HG03139 (cell line): Measurements from ENCODE around the gene POLD3.
"Not testable (repeated sequence)": the region's sequence is repeated elsewhere in the genome, so short reads cannot be mapped to it uniquely, and the experiment has no call there.

Experiments used
- ATAC-seq: cut with Tn5 transposase; IDR thresholded peaks from one replicate; pipeline ENCODE4 v1.9.1; 2021; ENCODE audit not compliant: unreplicated experiment

Gene POLD3

GRCh38 chr11:74581954-74582547 is 10.3 kb upstream of the POLD3 start:
- ATAC-seq, result no peak

- no peak for ATAC-seq
Measured at GRCh38 chr11:74583024-74583624, 9.3 kb upstream of the POLD3 start.

- not testable (repeated sequence) for ATAC-seq
Measured at GRCh38 chr11:74590492-74590891, 1.9 kb upstream of the POLD3 start.

- ATAC-seq, result no peak
Measured at GRCh38 chr11:74592063-74592440, 330 bp upstream of the POLD3 start.

- no peak for ATAC-seq
Measured at GRCh38 chr11:74593463-74593862, 1.1 kb downstream of the POLD3 start.

GRCh38 chr11:74602637-74603556 is 10.5 kb downstream of the POLD3 start:
- ATAC-seq, result no peak

GRCh38 chr11:74603845-74604244 is 11.5 kb downstream of the POLD3 start:
- no peak for ATAC-seq

- ATAC-seq, result no peak
Measured at GRCh38 chr11:74604311-74604710, 11.9 kb downstream of the POLD3 start.

GRCh38 chr11:74605403-74605802 is 13.0 kb downstream of the POLD3 start:
- no peak for ATAC-seq

GRCh38 chr11:74608431-74608830 is 16.0 kb downstream of the POLD3 start:
- no peak for ATAC-seq

GRCh38 chr11:74611369-74611861 is 19.0 kb downstream of the POLD3 start:
- no peak for ATAC-seq

GRCh38 chr11:74612877-74613276 is 20.5 kb downstream of the POLD3 start:
- ATAC-seq, result no peak

- no peak for ATAC-seq
Measured at GRCh38 chr11:74615311-74615710, 22.9 kb downstream of the POLD3 start.

GRCh38 chr11:74615988-74616387 is 23.6 kb downstream of the POLD3 start:
- no peak for ATAC-seq

GRCh38 chr11:74620531-74620930 is 28.1 kb downstream of the POLD3 start:
- no peak for ATAC-seq

GRCh38 chr11:74626130-74626529 is 33.7 kb downstream of the POLD3 start:
- no peak for ATAC-seq

- no peak for ATAC-seq
Measured at GRCh38 chr11:74626604-74627003, 34.2 kb downstream of the POLD3 start.

- no peak for ATAC-seq
Measured at GRCh38 chr11:74627381-74627780, 35.0 kb downstream of the POLD3 start.

- ATAC-seq, result no peak
Measured at GRCh38 chr11:74630043-74630442, 37.7 kb downstream of the POLD3 start.

GRCh38 chr11:74633406-74634393 is 41.3 kb downstream of the POLD3 start:
- ATAC-seq, result no peak

GRCh38 chr11:74634537-74634936 is 42.2 kb downstream of the POLD3 start:
- no peak for ATAC-seq
